Esophagus muscularis mucosa (tissue), 3 donors: ENCODE data around the gene TMEM217.

Experiments
- POLR2AphosphoS5 ChIP-seq, 2 donors: sonication (generic); formaldehyde crosslinking; IDR thresholded peaks; one replicate each; pipeline ENCODE4 v1.6.1; 2017; ENCODE audit warnings: antibody characterized with exemption in 2 of 2
- TF ChIP-seq, protein P1 (sequence below), 3 experiments: fragments of 200-600 bp in 2 of 3; fragments of 450-650 bp in 1 of 3; sonication (generic) in 2 of 3; IDR thresholded peaks; one replicate each; pipeline ENCODE4 v1.5.1; 2017 to 2019; ENCODE audit warnings: antibody characterized with exemption in 3 of 3, mild to moderate bottlenecking in 2 of 3, moderate library complexity in 1 of 3

DNA sequence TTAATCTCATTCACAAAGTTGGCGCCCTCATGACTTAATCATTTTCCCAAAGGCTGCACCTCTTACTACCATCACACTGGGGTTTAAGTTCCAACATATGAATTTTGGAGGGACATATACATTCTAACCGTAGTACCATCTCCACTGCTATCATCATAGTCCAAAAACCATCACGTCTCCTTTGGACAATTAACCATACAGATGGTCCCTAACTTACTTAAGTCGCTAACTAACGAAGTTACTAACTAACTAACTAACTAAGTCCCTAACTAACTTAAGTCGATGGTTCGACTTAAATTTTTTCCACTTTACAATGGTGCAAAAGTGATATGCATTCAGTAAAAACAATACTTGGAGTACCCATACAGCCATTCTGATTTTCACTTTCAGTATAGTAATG lies 24.4 kb downstream of the TMEM217 start:
- TF ChIP-seq, protein P1, sequence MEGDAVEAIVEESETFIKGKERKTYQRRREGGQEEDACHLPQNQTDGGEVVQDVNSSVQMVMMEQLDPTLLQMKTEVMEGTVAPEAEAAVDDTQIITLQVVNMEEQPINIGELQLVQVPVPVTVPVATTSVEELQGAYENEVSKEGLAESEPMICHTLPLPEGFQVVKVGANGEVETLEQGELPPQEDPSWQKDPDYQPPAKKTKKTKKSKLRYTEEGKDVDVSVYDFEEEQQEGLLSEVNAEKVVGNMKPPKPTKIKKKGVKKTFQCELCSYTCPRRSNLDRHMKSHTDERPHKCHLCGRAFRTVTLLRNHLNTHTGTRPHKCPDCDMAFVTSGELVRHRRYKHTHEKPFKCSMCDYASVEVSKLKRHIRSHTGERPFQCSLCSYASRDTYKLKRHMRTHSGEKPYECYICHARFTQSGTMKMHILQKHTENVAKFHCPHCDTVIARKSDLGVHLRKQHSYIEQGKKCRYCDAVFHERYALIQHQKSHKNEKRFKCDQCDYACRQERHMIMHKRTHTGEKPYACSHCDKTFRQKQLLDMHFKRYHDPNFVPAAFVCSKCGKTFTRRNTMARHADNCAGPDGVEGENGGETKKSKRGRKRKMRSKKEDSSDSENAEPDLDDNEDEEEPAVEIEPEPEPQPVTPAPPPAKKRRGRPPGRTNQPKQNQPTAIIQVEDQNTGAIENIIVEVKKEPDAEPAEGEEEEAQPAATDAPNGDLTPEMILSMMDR (IDR thresholded peaks at IDR 0.05) = no peak
- TF ChIP-seq POLR2AphosphoS5 (IDR thresholded peaks at IDR 0.05) = no peak
